ENCODE measurements around the gene KLRK1.

DNA sequence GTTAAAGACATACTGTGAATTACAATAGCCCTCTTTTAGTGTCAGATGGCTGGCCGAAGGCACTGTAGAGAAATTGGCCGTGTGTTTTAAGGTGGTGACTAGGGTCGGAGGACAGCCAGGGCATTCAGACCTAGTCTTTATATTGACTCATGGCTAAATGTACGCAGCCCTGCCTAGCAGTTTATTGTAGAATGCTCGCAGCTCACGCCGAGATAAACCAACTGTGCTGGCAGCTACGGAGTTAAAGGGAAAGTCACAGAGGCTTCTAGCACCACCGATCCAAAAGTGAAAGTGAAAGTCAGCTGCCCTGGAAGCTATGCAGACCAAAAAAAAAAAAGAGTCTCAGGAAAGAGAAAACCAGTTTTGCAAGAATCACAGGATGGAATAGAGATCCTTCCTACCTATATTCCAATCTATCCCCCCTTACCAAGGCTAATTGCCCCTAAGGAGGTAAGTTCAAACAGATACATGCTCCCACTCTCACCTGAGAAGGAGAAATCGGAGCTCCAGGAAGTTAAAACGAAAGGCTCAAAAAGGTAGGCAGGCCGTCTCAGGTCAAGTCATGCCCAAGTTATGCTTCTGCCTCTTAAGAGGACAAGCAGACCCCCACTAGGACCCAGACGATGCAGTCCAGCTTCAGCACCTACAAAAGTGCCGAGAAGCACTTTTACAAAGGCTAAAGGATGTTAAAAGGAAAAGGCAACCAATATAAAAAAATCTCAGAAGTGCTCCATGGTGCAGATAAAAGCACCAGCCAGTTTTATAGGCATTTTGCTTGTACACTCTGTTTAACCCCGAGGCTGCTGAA is 24.8 kb downstream of the KLRK1 start:
- TF ChIP-seq, protein P1, sequence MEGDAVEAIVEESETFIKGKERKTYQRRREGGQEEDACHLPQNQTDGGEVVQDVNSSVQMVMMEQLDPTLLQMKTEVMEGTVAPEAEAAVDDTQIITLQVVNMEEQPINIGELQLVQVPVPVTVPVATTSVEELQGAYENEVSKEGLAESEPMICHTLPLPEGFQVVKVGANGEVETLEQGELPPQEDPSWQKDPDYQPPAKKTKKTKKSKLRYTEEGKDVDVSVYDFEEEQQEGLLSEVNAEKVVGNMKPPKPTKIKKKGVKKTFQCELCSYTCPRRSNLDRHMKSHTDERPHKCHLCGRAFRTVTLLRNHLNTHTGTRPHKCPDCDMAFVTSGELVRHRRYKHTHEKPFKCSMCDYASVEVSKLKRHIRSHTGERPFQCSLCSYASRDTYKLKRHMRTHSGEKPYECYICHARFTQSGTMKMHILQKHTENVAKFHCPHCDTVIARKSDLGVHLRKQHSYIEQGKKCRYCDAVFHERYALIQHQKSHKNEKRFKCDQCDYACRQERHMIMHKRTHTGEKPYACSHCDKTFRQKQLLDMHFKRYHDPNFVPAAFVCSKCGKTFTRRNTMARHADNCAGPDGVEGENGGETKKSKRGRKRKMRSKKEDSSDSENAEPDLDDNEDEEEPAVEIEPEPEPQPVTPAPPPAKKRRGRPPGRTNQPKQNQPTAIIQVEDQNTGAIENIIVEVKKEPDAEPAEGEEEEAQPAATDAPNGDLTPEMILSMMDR (IDR thresholded peaks at IDR 0.05), result no peak
- TF ChIP-seq EZH2 (IDR thresholded peaks at IDR 0.05; ENCODE audit: borderline replicate concordance, insufficient read depth, low read depth, low read length, poor library complexity, severe bottlenecking), result no peak
